ENCODE measurements around the gene GOSR2. TPM values are rescaled to one million over a fixed set of nuclear protein-coding genes. Genes with fewer than 3 reads are reported as not detected.

GOSR2 gene
- polyA plus RNA-seq, 1 donor from 2014 or later = 41.4 TPM

DNA sequence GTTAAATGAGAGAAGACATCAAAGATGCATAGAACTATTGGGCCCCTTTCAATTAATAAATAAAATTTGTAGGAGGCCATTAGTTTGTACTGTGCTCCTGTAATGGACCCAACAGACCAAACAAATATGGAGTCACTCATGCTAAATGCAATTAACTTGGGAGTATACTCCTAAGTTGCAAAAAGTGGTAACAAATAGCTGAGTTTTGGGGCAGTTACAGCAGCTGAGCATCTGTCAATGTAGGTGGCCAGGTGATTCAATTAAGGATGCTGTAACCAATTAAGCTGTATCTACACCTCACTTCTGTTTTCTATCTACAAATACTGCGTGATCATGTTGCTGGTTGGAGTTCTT lies 36.7 kb upstream of the GOSR2 start:
- Histone ChIP-seq H3F3A (ENCODE audit: insufficient read depth, low read length, poor library complexity, severe bottlenecking) (no peaks in the 10 kb centered on the region), H3K36me3 (ENCODE audit: insufficient read depth, low read length) (no peaks in the 10 kb centered on the region), H3K9me3 (ENCODE audit: low read length) (no peaks in the 10 kb centered on the region), H3K4me3 (ENCODE audit: low read length) (no peak overlapping the region), H3K9me2 (ENCODE audit: insufficient read depth, low read length) (no peaks in the 10 kb centered on the region), H3K27ac (ENCODE audit: low read length) (no peak overlapping the region), H3K9ac (ENCODE audit: low read length) (no peak overlapping the region), H2AFZ (ENCODE audit: low read depth, low read length) (no peak overlapping the region), H3K4me2 (ENCODE audit: low read length) (no peak overlapping the region), H3K79me2 (replicated peaks; ENCODE audit: insufficient read depth, low read length) (no peaks in the 10 kb centered on the region), H4K20me1 (ENCODE audit: insufficient read depth) (no peaks in the 10 kb centered on the region), H3K27me3 (ENCODE audit: insufficient read depth, low read depth, low read length) (no peaks in the 10 kb centered on the region)
- TF ChIP-seq SMC3 (conservative IDR thresholded peaks at IDR 0.05; ENCODE audit: poor library complexity) (no peak), EZH2 (IDR thresholded peaks at IDR 0.05; ENCODE audit: borderline replicate concordance, insufficient read depth, low read length, poor library complexity, severe bottlenecking) (no peak), POLR2AphosphoS5 (IDR thresholded peaks at IDR 0.05) (no peak), TAF1 (IDR thresholded peaks at IDR 0.05; ENCODE audit: low read depth) (no peak), RAD21 (conservative IDR thresholded peaks at IDR 0.05) (no peak), EP300 (conservative IDR thresholded peaks at IDR 0.05; ENCODE audit: poor library complexity, severe bottlenecking) (no peak)
- TF ChIP-seq, protein P1, sequence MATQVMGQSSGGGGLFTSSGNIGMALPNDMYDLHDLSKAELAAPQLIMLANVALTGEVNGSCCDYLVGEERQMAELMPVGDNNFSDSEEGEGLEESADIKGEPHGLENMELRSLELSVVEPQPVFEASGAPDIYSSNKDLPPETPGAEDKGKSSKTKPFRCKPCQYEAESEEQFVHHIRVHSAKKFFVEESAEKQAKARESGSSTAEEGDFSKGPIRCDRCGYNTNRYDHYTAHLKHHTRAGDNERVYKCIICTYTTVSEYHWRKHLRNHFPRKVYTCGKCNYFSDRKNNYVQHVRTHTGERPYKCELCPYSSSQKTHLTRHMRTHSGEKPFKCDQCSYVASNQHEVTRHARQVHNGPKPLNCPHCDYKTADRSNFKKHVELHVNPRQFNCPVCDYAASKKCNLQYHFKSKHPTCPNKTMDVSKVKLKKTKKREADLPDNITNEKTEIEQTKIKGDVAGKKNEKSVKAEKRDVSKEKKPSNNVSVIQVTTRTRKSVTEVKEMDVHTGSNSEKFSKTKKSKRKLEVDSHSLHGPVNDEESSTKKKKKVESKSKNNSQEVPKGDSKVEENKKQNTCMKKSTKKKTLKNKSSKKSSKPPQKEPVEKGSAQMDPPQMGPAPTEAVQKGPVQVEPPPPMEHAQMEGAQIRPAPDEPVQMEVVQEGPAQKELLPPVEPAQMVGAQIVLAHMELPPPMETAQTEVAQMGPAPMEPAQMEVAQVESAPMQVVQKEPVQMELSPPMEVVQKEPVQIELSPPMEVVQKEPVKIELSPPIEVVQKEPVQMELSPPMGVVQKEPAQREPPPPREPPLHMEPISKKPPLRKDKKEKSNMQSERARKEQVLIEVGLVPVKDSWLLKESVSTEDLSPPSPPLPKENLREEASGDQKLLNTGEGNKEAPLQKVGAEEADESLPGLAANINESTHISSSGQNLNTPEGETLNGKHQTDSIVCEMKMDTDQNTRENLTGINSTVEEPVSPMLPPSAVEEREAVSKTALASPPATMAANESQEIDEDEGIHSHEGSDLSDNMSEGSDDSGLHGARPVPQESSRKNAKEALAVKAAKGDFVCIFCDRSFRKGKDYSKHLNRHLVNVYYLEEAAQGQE (IDR thresholded peaks at IDR 0.05; ENCODE audit: borderline replicate concordance) = no peak
- TF ChIP-seq, protein P2, sequence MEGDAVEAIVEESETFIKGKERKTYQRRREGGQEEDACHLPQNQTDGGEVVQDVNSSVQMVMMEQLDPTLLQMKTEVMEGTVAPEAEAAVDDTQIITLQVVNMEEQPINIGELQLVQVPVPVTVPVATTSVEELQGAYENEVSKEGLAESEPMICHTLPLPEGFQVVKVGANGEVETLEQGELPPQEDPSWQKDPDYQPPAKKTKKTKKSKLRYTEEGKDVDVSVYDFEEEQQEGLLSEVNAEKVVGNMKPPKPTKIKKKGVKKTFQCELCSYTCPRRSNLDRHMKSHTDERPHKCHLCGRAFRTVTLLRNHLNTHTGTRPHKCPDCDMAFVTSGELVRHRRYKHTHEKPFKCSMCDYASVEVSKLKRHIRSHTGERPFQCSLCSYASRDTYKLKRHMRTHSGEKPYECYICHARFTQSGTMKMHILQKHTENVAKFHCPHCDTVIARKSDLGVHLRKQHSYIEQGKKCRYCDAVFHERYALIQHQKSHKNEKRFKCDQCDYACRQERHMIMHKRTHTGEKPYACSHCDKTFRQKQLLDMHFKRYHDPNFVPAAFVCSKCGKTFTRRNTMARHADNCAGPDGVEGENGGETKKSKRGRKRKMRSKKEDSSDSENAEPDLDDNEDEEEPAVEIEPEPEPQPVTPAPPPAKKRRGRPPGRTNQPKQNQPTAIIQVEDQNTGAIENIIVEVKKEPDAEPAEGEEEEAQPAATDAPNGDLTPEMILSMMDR (IDR thresholded peaks at IDR 0.05; ENCODE audit: poor library complexity, severe bottlenecking) = no peak

- H3K79me2 ChIP-seq (replicated peaks; ENCODE audit: insufficient read depth, low read length) = no peaks in the 10 kb centered on the region
- H3K4me2 ChIP-seq (ENCODE audit: low read length) = no peak overlapping the region
- H3K36me3 ChIP-seq (ENCODE audit: insufficient read depth, low read length) = no peaks in the 10 kb centered on the region
- H3K27ac ChIP-seq (ENCODE audit: low read length) = no peak overlapping the region
- no peaks in the 10 kb centered on the region for H3K9me3 ChIP-seq (ENCODE audit: low read length)
- no peaks in the 10 kb centered on the region for H3K9me2 ChIP-seq (ENCODE audit: insufficient read depth, low read length)
- no peak overlapping the region for H3K9ac ChIP-seq (ENCODE audit: low read length)
- no peak overlapping the region for H3K4me3 ChIP-seq (ENCODE audit: low read length)
- H4K20me1 ChIP-seq (ENCODE audit: insufficient read depth) = no peaks in the 10 kb centered on the region
- no peaks in the 10 kb centered on the region for H3F3A ChIP-seq (ENCODE audit: insufficient read depth, low read length, poor library complexity, severe bottlenecking)
- H3K27me3 ChIP-seq (ENCODE audit: insufficient read depth, low read depth, low read length) = no peaks in the 10 kb centered on the region
- H2AFZ ChIP-seq (ENCODE audit: low read depth, low read length) = no peak overlapping the region
- TF ChIP-seq, protein P1 (IDR thresholded peaks at IDR 0.05; ENCODE audit: borderline replicate concordance) = no peak
- no peak for TF ChIP-seq EZH2 (IDR thresholded peaks at IDR 0.05; ENCODE audit: borderline replicate concordance, insufficient read depth, low read length, poor library complexity, severe bottlenecking)
- TF ChIP-seq MXI1 (conservative IDR thresholded peaks at IDR 0.05; ENCODE audit: poor library complexity, severe bottlenecking) = no peak
- no peak for TF ChIP-seq RAD21 (conservative IDR thresholded peaks at IDR 0.05)
Measured at GRCh38 chr17:46887717-46888116, 35.2 kb upstream of the GOSR2 start.

Data from neural cell (in vitro differentiated cells).